HUES48 (cell line): ENCODE results near the gene CA6.
"Not testable (repeated sequence)": the region's sequence is repeated elsewhere in the genome, so short reads cannot be mapped to it uniquely, and the experiment has no call there.

Experiments used
- H3K27ac ChIP-seq: one replicate; pipeline ENCODE4 v1.7.0; 2013; ENCODE audit warnings: low read depth, low read length, inconsistent platforms
- H3K27me3 ChIP-seq: 2 replicates; pipeline ENCODE4 v1.6.1; 2013; ENCODE audit warnings: mild to moderate bottlenecking, low read length; ENCODE audit not compliant: control insufficient read depth, insufficient read depth
- H3K36me3 ChIP-seq: 2 replicates; pipeline ENCODE4 v1.6.1; 2013; ENCODE audit warnings: low read length; ENCODE audit not compliant: control insufficient read depth, insufficient read depth
- H3K4me1 ChIP-seq: 2 replicates; pipeline ENCODE4 v1.6.1; 2013; ENCODE audit warnings: mild to moderate bottlenecking, low read length; ENCODE audit not compliant: control insufficient read depth, insufficient read depth
- H3K4me3 ChIP-seq: 2 replicates; pipeline ENCODE4 v1.5.1; 2013; ENCODE audit warnings: mild to moderate bottlenecking, low read depth, low read length
- H3K9ac ChIP-seq: 2 replicates; pipeline ENCODE4 v1.6.1; 2013; ENCODE audit warnings: mild to moderate bottlenecking, low read depth, low read length, moderate library complexity
- H3K9me3 ChIP-seq: 2 replicates; pipeline ENCODE4 v1.6.1; 2013; ENCODE audit warnings: low read length; ENCODE audit not compliant: control insufficient read depth, insufficient read depth

Gene CA6

GRCh38 chr1:8910331-8910730, 35.3 kb upstream of the CA6 start:
- H3K9ac ChIP-seq = no peak overlapping the region
- H3K9me3 ChIP-seq = peaks cover 2% of the 10 kb centered on the region; the same call in 1 of the 2 replicates
- H3K4me1 ChIP-seq = peaks cover 29% of the 10 kb centered on the region
- no peak overlapping the region for H3K4me3 ChIP-seq
- H3K27me3 ChIP-seq = no peaks in the 10 kb centered on the region
- no peaks in the 10 kb centered on the region for H3K36me3 ChIP-seq
- H3K27ac ChIP-seq = no peak overlapping the region

DNA sequence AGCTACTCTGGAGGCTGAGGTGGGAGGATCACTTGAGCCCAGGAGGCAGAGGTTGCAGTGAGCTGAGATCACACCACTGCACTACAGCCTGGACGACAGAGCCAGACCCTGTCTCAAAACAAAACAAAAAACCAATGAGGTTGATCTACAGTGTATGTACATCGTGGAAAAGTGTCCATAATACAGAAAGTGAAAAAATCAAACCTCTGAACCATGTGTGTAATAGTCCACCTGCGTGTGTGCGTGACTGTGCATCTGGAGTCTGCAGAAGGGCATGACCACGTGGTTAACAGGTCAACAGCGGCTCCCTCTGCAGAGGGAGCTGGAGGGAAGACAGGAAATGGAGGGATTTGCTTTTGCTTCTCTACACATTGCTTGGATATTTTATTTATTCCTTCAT, 34.8 kb upstream of the CA6 start:
- H3K27me3 ChIP-seq = no peaks in the 10 kb centered on the region
- H3K4me1 ChIP-seq = peaks cover 34% of the 10 kb centered on the region
- H3K4me3 ChIP-seq = no peak overlapping the region
- no peak overlapping the region for H3K9ac ChIP-seq
- H3K9me3 ChIP-seq = peaks cover 2% of the 10 kb centered on the region; the same call in 1 of the 2 replicates
- peak overlapping the region; percentile 90 for H3K27ac ChIP-seq
- H3K36me3 ChIP-seq = no peaks in the 10 kb centered on the region

DNA sequence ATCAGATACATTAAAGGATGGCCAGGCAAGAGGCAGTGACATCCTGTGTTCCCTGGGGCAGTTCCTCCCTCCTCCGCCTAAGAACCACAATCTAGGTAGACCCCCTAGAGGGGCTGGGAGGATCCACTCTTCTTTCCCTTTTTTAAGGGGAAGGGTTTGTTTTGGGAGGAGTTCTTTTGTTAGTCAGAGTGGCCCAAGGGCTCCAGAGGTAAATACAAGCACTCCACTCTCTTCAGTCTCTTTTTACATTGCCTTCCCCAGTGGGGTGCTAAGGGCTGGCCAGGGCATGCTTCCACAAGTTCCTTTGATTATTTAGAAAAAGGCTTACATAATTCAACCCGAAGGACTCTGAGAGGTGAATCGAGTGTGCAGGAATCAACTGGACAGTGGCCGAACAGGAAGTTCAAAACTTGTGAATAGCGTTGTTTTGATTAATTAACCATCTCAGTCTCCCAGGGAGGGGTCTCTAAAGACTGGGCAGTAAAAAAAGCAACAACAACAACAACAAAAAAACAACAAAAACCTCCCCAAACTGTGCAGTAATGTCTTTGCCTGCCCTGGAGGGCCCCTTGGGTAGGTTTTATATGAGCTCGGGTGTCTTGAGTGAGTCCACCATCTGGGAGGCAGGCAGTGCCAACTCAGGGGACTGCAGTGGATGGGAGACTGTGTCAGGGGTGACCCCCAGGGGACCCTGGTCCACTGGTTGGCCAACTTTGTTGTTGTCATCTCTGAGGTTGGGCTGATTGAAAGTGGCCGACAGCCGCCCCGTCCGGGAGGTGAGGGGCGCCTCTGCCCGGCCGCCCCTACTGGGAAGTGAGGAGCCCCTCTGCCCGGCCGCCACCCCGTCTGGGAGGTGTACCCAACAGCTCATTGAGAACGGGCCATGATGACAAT, 34.0 kb upstream of the CA6 start:
- Histone ChIP-seq H3K36me3 (no peaks in the 10 kb centered on the region), H3K27ac (peak overlapping the region; percentile 90), H3K9me3 (peaks cover 2% of the 10 kb centered on the region; the same call in 1 of the 2 replicates), H3K9ac (no peak overlapping the region), H3K27me3 (no peaks in the 10 kb centered on the region), H3K4me1 (peaks cover 37% of the 10 kb centered on the region), H3K4me3 (no peak overlapping the region)

DNA sequence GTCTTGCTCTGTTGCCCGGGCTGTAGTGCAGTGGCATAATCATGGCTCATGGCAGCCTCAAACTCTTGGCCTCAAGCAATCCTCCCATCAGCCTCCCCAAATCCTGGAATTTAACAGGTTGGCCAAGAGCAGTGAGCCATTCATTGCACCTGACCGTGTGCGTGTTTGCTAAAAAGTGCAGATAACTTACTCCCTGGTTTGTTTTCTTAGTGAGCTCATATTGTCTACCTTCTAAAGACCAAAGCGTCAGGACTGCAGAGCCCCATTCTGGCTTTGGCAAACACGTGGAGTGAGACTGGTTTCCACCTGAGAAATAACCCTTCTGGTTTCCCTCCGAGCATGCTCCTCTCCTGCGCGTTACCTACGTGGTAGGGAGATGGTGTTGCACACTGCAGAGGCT, 32.2 kb upstream of the CA6 start:
- peaks cover 2% of the 10 kb centered on the region; the same call in 1 of the 2 replicates for H3K9me3 ChIP-seq
- no peaks in the 10 kb centered on the region for H3K27me3 ChIP-seq
- no peaks in the 10 kb centered on the region for H3K36me3 ChIP-seq
- H3K9ac ChIP-seq = no peak overlapping the region
- peak overlapping the region; percentile 53 for H3K27ac ChIP-seq
- H3K4me3 ChIP-seq = no peak overlapping the region
- H3K4me1 ChIP-seq = peaks cover 33% of the 10 kb centered on the region

DNA sequence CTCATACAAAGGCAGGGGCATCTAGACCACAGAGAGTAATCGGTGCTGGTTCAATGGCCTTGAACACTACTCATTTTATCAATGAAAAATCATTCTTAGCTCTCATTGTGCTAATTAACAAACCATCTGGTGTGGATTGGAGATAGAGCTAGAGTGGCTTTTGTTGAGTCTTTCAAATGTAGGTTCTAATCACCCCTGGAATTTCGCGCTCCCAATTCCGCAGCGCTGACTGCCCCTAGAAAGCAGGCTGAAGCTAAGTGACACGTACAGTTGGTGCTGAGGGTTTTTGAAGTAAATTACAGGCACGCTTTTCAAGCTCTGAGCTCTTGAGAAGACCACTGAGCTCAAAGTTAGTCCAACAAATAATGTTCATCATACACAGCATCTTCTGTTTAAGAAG, 31.2 kb upstream of the CA6 start:
- Histone ChIP-seq H3K27me3 (no peaks in the 10 kb centered on the region), H3K36me3 (no peaks in the 10 kb centered on the region), H3K4me3 (no peak overlapping the region), H3K9ac (no peak overlapping the region), H3K4me1 (peaks cover 28% of the 10 kb centered on the region), H3K9me3 (peaks cover 2% of the 10 kb centered on the region; the same call in 1 of the 2 replicates), H3K27ac (peak overlapping the region; percentile 85)

- no peaks in the 10 kb centered on the region for H3K27me3 ChIP-seq
- H3K9ac ChIP-seq = no peak overlapping the region
- H3K27ac ChIP-seq = peak overlapping the region; percentile 85
- no peak overlapping the region for H3K4me3 ChIP-seq
- peaks cover 2% of the 10 kb centered on the region; the same call in 1 of the 2 replicates for H3K9me3 ChIP-seq
- peaks cover 28% of the 10 kb centered on the region for H3K4me1 ChIP-seq
- H3K36me3 ChIP-seq = no peaks in the 10 kb centered on the region
Observed at GRCh38 chr1:8915446-8915845, 30.2 kb upstream of the CA6 start.

GRCh38 chr1:8917536-8917935, 28.1 kb upstream of the CA6 start:
- not testable (repeated sequence) for H3K36me3 ChIP-seq, H3K27ac ChIP-seq, H3K4me3 ChIP-seq, H3K9ac ChIP-seq, H3K27me3 ChIP-seq, H3K9me3 ChIP-seq
- peaks cover 20% of the 10 kb centered on the region for H3K4me1 ChIP-seq

DNA sequence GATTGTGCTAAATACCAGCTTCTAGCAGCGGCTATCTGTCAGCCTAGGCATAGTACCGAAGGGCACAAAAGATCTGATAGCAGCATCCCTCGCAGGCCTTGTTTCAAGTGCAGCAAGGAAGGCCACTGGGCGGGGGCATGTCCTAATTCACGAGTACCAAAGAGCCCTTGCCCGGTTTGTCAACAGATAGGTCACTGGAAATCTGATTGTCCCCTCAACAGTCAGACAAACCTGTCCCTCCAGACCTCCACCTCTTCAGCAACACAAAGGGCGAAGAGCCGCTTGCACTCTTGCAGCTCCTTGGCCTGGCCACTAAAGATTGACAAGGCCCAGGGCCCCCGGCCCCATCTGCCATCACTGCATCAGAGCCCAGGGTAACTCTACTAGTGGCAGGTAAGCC, 22.7 kb upstream of the CA6 start:
- no peaks in the 10 kb centered on the region for H3K27me3 ChIP-seq
- no peaks in the 10 kb centered on the region for H3K4me1 ChIP-seq
- H3K4me3 ChIP-seq = no peak overlapping the region
- no peaks in the 10 kb centered on the region for H3K36me3 ChIP-seq
- no peak overlapping the region for H3K27ac ChIP-seq
- H3K9me3 ChIP-seq = no peaks in the 10 kb centered on the region
- no peak overlapping the region for H3K9ac ChIP-seq

- Histone ChIP-seq H3K36me3 (no peaks in the 10 kb centered on the region), H3K4me1 (no peaks in the 10 kb centered on the region)
Observed at GRCh38 chr1:8925406-8925805, 20.3 kb upstream of the CA6 start.

GRCh38 chr1:8925960-8926359, 19.7 kb upstream of the CA6 start:
- Histone ChIP-seq H3K27me3 (no peaks in the 10 kb centered on the region), H3K36me3 (no peaks in the 10 kb centered on the region), H3K9ac (no peak overlapping the region), H3K27ac (no peak overlapping the region), H3K4me1 (no peaks in the 10 kb centered on the region), H3K9me3 (no peaks in the 10 kb centered on the region), H3K4me3 (no peak overlapping the region)

More at GRCh38 chr1:8925406-8925805, 20.3 kb upstream of the CA6 start:
- Histone ChIP-seq H3K27me3 (no peaks in the 10 kb centered on the region), H3K4me3 (no peak overlapping the region), H3K9me3 (no peaks in the 10 kb centered on the region), H3K27ac (no peak overlapping the region), H3K9ac (no peak overlapping the region)
